ENCODE data around the gene ASPHD1. TPM values are rescaled to one million over a fixed set of nuclear protein-coding genes. Genes with fewer than 3 reads are reported as not detected.
A peak's percentile ranks its signal among the peaks of the same experiment; 100 is the strongest.

ASPHD1 gene
- total RNA-seq, 6 experiments from 2014 or later = 5.1 to 15.9 (median 14.1) TPM

- no peak for TF ChIP-seq CTCF (IDR thresholded peaks at IDR 0.05)
- no peak overlapping the region for H3K27ac Mint-ChIP-seq
- no peaks in the 10 kb centered on the region for H3K9me3 Mint-ChIP-seq
- no peaks in the 10 kb centered on the region for H3K4me1 Mint-ChIP-seq (ENCODE audit: low read depth)
- no peak for DNase-seq
- no peak overlapping the region for H3K4me3 Mint-ChIP-seq
- H3K27me3 Mint-ChIP-seq (ENCODE audit: insufficient read depth) = peaks cover 23% of the 10 kb centered on the region
- no peaks in the 10 kb centered on the region for H3K36me3 Mint-ChIP-seq (ENCODE audit: low read depth)
Measured at GRCh38 chr16:29894352-29894751, 5.9 kb upstream of the ASPHD1 start.

GRCh38 chr16:29896841-29897240 lies 3.4 kb upstream of the ASPHD1 start:
- Mint-ChIP-seq H3K4me1 (ENCODE audit: low read depth) (peaks cover 2% of the 10 kb centered on the region), H3K27ac (no peak overlapping the region), H3K36me3 (ENCODE audit: low read depth) (no peaks in the 10 kb centered on the region), H3K4me3 (no peak overlapping the region), H3K27me3 (ENCODE audit: insufficient read depth) (peaks cover 27% of the 10 kb centered on the region), H3K9me3 (no peaks in the 10 kb centered on the region)
- TF ChIP-seq CTCF (IDR thresholded peaks at IDR 0.05) = no peak
- DNase-seq = no peak

- H3K9me3 Mint-ChIP-seq = no peaks in the 10 kb centered on the region
- H3K4me3 Mint-ChIP-seq = no peak overlapping the region
- DNase-seq = no peak
- peaks cover 27% of the 10 kb centered on the region for H3K27me3 Mint-ChIP-seq (ENCODE audit: insufficient read depth)
- no peaks in the 10 kb centered on the region for H3K36me3 Mint-ChIP-seq (ENCODE audit: low read depth)
- peaks cover 6% of the 10 kb centered on the region for H3K4me1 Mint-ChIP-seq (ENCODE audit: low read depth)
- TF ChIP-seq CTCF (IDR thresholded peaks at IDR 0.05) = no peak
- no peak overlapping the region for H3K27ac Mint-ChIP-seq
Measured at GRCh38 chr16:29897333-29897732, 3.0 kb upstream of the ASPHD1 start.

- TF ChIP-seq CTCF (IDR thresholded peaks at IDR 0.05) = no peak
- Mint-ChIP-seq H3K27ac (no peak overlapping the region), H3K4me3 (peak overlapping the region; percentile 61; the same call in 1 of the 2 replicates), H3K27me3 (ENCODE audit: insufficient read depth) (peaks cover 27% of the 10 kb centered on the region), H3K9me3 (no peaks in the 10 kb centered on the region), H3K36me3 (ENCODE audit: low read depth) (no peaks in the 10 kb centered on the region), H3K4me1 (ENCODE audit: low read depth) (peaks cover 6% of the 10 kb centered on the region)
- DNase-seq = no peak
Measured at GRCh38 chr16:29898135-29898803, 2.0 kb upstream of the ASPHD1 start.

- peak overlapping the region; percentile 61; the same call in 1 of the 2 replicates for H3K4me3 Mint-ChIP-seq
- DNase-seq = no peak
- no peak for TF ChIP-seq CTCF (IDR thresholded peaks at IDR 0.05)
- H3K27me3 Mint-ChIP-seq (ENCODE audit: insufficient read depth) = peaks cover 27% of the 10 kb centered on the region
- H3K27ac Mint-ChIP-seq = no peak overlapping the region; the same call in 1 of the 2 replicates
- H3K36me3 Mint-ChIP-seq (ENCODE audit: low read depth) = no peaks in the 10 kb centered on the region; the same call in 1 of the 2 replicates
- no peaks in the 10 kb centered on the region for H3K9me3 Mint-ChIP-seq
- peaks cover 12% of the 10 kb centered on the region for H3K4me1 Mint-ChIP-seq (ENCODE audit: low read depth)
Measured at GRCh38 chr16:29898804-29899515, 1.3 kb upstream of the ASPHD1 start.
